ENCODE results near the gene NSUN3. TPM values are rescaled to one million over a fixed set of nuclear protein-coding genes. Genes with fewer than 3 reads are reported as not detected.

NSUN3 gene
- total and polyA plus RNA-seq, 2 of the 8 experiments (the other 6 are each of a cell fraction or from before 2014, with no cell fraction given) = 2.1 to 5.1 TPM

DNA sequence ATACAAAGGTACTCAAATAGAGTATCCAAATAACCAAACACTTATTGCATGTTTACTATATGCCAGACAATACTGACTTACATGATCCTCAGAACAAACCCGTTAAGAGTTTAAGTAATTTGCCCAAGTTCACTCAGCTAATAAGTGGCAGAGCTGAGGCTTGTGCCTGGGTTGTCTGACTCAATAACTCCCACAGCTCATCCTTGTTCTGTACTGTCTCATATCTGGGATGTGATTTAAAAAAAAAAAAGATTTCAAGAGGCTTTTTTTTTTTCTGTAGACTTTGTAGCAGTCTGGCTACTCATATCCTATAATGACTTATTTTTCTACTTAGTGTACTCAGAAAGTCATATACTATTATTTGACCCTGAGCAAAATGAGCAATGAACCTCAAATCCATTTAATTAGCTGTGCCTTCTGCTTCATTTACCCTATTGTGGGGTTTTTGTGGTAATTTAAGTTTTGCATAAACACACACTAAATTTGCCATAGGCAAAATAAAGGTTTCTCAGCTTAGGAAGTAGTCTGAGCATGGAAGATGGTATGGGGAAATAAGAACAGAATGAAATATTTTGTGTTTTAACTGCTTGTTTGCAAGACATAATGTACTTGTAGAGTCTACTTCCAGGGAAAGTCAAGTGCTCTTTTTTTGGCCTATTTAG lies 3.1 kb downstream of the NSUN3 start:
- H2BK12ac ChIP-seq (ENCODE audit: low read depth, low read length) = no peak overlapping the region
- H4K8ac ChIP-seq (ENCODE audit: extremely low read depth, insufficient read depth, low read length) = no peak overlapping the region
- DNase-seq (ENCODE audit: low read depth in 1 of 2, low spot score in 2 of 2) (no peak), FAIRE-seq (no peak)
- H3K9ac ChIP-seq (replicated peaks in 1 of 4; ENCODE audit: extremely low read depth in 1 of 4, low read depth in 3 of 4, low read length in 3 of 4) = no peak overlapping the region
- no peaks in the 10 kb centered on the region for H4K20me1 ChIP-seq (replicated peaks in 1 of 2; ENCODE audit: control insufficient read depth in 1 of 2, insufficient read depth in 2 of 2, low read length in 2 of 2)
- no peaks in the 10 kb centered on the region; a peak in 1 of 4 replicates for H3K9me3 ChIP-seq (ENCODE audit: insufficient read depth in 2 of 2, low read depth in 1 of 2, low read length in 1 of 2)
- H3K23me2 ChIP-seq (ENCODE audit: low read depth, low read length) = peaks cover 7% of the 10 kb centered on the region; the same call in 1 of the 2 replicates
- H2BK20ac ChIP-seq (ENCODE audit: low read length) = no peak overlapping the region
- no peak overlapping the region for H2AFZ ChIP-seq (ENCODE audit: low read length)
- no peak overlapping the region for H3K4me3 ChIP-seq (ENCODE audit: extremely low read depth in 1 of 4, insufficient read depth in 2 of 4, low read depth in 3 of 4, low read length in 4 of 4)
- H3K27ac ChIP-seq (ENCODE audit: low read depth, low read length) = no peak overlapping the region
- POLR2A ChIA-PET (ENCODE audit: partially characterized antibody) = no interaction called here
- H3K4ac ChIP-seq (replicated peaks; ENCODE audit: insufficient read length, low read depth, low read length) = no peak overlapping the region
- H3K56ac ChIP-seq (replicated peaks; ENCODE audit: insufficient read length, low read depth, low read length) = no peak overlapping the region
- H4K91ac ChIP-seq (replicated peaks; ENCODE audit: insufficient read length, low read length) = no peak overlapping the region
- no peaks in the 10 kb centered on the region for H3K79me1 ChIP-seq (ENCODE audit: low read depth, low read length)
- no peak overlapping the region for H2AK5ac ChIP-seq (ENCODE audit: low read depth, low read length)
- H3K23ac ChIP-seq (ENCODE audit: insufficient read length) = no peak overlapping the region
- H2BK120ac ChIP-seq (replicated peaks; ENCODE audit: low read depth, low read length) = no peak overlapping the region
- peaks cover 0 to 2% (median 0%) of the 10 kb centered on the region in 4 experiments; a peak in 2 of 7 replicates for H3K4me1 ChIP-seq (replicated peaks in 1 of 4; ENCODE audit: control insufficient read depth in 3 of 4, insufficient read depth in 4 of 4, low read length in 3 of 4)
- 94% methylated on average over 1 of the region's 1 CpG; no CpG with 5 or more reads in 1 of the 2 experiments for WGBS, 2 experiments (ENCODE audit: extremely low coverage in 1 of 2, insufficient coverage in 1 of 2, insufficient read length in 1 of 2, insufficient replicate concordance in 2 of 2, low coverage in 1 of 2, low lambda C conversion rate in 2 of 2, missing lambda C conversion rate in 1 of 2)
- no peaks in the 10 kb centered on the region for H3K27me3 ChIP-seq (replicated peaks in 1 of 4; ENCODE audit: control insufficient read depth in 3 of 4, extremely low read depth in 1 of 4, insufficient read depth in 3 of 4, low read length in 3 of 4)
- no peak overlapping the region for H2BK5ac ChIP-seq (ENCODE audit: low read depth, low read length)
- no peak overlapping the region for H3K4me2 ChIP-seq (ENCODE audit: insufficient read depth in 1 of 2, low read depth in 2 of 2, low read length in 2 of 2)
- no peak overlapping the region for H2BK15ac ChIP-seq (ENCODE audit: low read length)
- no peak overlapping the region for H3K14ac ChIP-seq (ENCODE audit: insufficient read length)
- H3K79me2 ChIP-seq (ENCODE audit: control insufficient read depth in 1 of 2, insufficient read depth in 2 of 2, low read length in 2 of 2) = peaks cover 0 to 4% of the 10 kb centered on the region in 2 experiments; a peak in 1 of 4 replicates
- CTCF ChIA-PET (ENCODE audit: partially characterized antibody) = interaction anchor here (0.6 to 0.7 kb wide), 2 partner anchors 9 to 237 kb away, joined by 3 read pairs; no protein-coding TSS in a partner anchor
- H3K18ac ChIP-seq (ENCODE audit: extremely low read depth, low read length) = no peak overlapping the region
- H4K5ac ChIP-seq (ENCODE audit: insufficient read length, low read depth, low read length) = no peak overlapping the region
- H3K36me3 ChIP-seq (ENCODE audit: control insufficient read depth in 2 of 4, insufficient read depth in 4 of 4, low read length in 3 of 4) = no peaks in the 10 kb centered on the region; a peak in 1 of 8 replicates
- TF ChIP-seq ATF3 (IDR thresholded peaks at IDR 0.05; ENCODE audit: insufficient read depth, low read depth, low read length) (no peak), GABPA (IDR thresholded peaks at IDR 0.05; ENCODE audit: borderline replicate concordance, insufficient read depth, low read length) (no peak), TCF12 (IDR thresholded peaks at IDR 0.05; ENCODE audit: low read depth, low read length) (no peak), HDAC6 (IDR thresholded peaks at IDR 0.05; ENCODE audit: low read depth, low read length) (no peak), KDM4A (IDR thresholded peaks at IDR 0.05; ENCODE audit: low read depth, low read length, severe bottlenecking) (no peak), RXRA (IDR thresholded peaks at IDR 0.05; ENCODE audit: insufficient read depth, low read depth, low read length) (no peak), RFX5 (IDR thresholded peaks at IDR 0.05; ENCODE audit: borderline replicate concordance, low read depth, low read length) (no peak), MAX (IDR thresholded peaks at IDR 0.05) (no peak), SIN3A (conservative IDR thresholded peaks at IDR 0.05 in 1 of 2, IDR thresholded peaks at IDR 0.05 in 1 of 2; ENCODE audit: low read depth in 1 of 2, low read length in 2 of 2) (no peak), EZH2 (IDR thresholded peaks at IDR 0.05; ENCODE audit: low read depth, low read length, severe bottlenecking) (no peak), SP4 (IDR thresholded peaks at IDR 0.05; ENCODE audit: low read length) (no peak), RBBP5 (IDR thresholded peaks at IDR 0.05; ENCODE audit: borderline replicate concordance, low read depth, low read length) (no peak)
